Breast epithelium (tissue), 3 donors: ENCODE measurements around the gene OR51A4.

Experiments used
- POLR2AphosphoS5 ChIP-seq, 3 donors: sonication (generic); formaldehyde crosslinking; IDR thresholded peaks; one replicate each; pipeline ENCODE4 v1.6.1; 2017; ENCODE audit warnings: antibody characterized with exemption in 3 of 3
- TF ChIP-seq, protein P1 (sequence below), 3 donors: fragments of 450-650 bp; IDR thresholded peaks; one replicate each; pipeline ENCODE4 v1.5.1; 2016 to 2017; ENCODE audit warnings: antibody characterized with exemption in 3 of 3, mild to moderate bottlenecking in 3 of 3, moderate library complexity in 3 of 3

DNA sequence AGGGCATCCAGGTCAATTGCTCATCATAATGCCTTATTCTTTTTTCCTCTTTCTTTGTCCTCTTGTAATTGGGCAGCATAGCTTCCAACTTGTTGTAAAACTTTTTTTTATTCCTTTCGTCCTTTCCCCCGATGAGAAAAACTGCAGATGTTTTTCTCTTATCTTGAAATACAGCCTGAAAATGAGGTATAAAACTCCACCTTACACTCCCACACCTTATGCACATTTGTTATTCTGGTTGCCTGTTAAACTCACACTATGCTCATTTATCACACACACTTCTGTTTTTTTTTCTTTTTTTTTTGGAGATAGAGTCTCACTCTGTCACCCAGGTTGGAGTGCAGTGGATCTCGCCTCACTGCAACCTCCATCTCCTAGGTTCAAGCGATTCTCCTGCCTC is 10.0 kb upstream of the OR51A4 start:
- TF ChIP-seq POLR2AphosphoS5 (IDR thresholded peaks at IDR 0.05), result no peak
- TF ChIP-seq, protein P1, sequence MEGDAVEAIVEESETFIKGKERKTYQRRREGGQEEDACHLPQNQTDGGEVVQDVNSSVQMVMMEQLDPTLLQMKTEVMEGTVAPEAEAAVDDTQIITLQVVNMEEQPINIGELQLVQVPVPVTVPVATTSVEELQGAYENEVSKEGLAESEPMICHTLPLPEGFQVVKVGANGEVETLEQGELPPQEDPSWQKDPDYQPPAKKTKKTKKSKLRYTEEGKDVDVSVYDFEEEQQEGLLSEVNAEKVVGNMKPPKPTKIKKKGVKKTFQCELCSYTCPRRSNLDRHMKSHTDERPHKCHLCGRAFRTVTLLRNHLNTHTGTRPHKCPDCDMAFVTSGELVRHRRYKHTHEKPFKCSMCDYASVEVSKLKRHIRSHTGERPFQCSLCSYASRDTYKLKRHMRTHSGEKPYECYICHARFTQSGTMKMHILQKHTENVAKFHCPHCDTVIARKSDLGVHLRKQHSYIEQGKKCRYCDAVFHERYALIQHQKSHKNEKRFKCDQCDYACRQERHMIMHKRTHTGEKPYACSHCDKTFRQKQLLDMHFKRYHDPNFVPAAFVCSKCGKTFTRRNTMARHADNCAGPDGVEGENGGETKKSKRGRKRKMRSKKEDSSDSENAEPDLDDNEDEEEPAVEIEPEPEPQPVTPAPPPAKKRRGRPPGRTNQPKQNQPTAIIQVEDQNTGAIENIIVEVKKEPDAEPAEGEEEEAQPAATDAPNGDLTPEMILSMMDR (IDR thresholded peaks at IDR 0.05), result no peak
